Fibroblast of skin of right quadriceps (primary cell): ENCODE measurements around the gene SEPTIN2.
"Not testable (repeated sequence)": the region's sequence is repeated elsewhere in the genome, so short reads cannot be mapped to it uniquely, and the experiment has no call there.

Experiments used
- DNase-seq: peaks from one replicate; pipeline ENCODE4 v3.0.0-alpha.2; 2013

SEPTIN2 gene

GRCh38 chr2:241288324-241288888 lies 27.3 kb upstream of the SEPTIN2 start:
- no peak for DNase-seq

- no peak for DNase-seq
These were observed 26.7 kb upstream of the SEPTIN2 start for GRCh38 chr2:241289053-241289452.

GRCh38 chr2:241289597-241289996 lies 26.1 kb upstream of the SEPTIN2 start:
- no peak for DNase-seq

DNA sequence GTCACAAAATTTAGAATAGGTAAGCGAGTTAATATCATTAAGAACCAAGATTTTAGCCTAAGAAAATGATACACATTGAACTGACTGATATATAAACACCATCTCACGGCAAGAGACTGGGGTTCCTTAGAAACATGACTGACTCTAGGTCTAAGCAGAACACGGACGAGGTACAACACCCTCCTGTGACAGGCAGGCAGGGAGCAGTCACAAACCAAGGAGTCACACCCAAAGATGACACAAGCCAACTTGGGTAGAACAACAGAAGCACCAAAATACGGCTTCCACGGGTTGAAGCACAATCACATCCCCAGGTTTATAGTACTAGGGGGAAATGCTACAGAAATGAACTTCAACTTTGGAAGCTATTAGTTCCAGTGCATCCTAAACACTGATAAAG lies 24.6 kb upstream of the SEPTIN2 start:
- no peak for DNase-seq

GRCh38 chr2:241291977-241292376 lies 23.7 kb upstream of the SEPTIN2 start:
- DNase-seq = no peak

DNA sequence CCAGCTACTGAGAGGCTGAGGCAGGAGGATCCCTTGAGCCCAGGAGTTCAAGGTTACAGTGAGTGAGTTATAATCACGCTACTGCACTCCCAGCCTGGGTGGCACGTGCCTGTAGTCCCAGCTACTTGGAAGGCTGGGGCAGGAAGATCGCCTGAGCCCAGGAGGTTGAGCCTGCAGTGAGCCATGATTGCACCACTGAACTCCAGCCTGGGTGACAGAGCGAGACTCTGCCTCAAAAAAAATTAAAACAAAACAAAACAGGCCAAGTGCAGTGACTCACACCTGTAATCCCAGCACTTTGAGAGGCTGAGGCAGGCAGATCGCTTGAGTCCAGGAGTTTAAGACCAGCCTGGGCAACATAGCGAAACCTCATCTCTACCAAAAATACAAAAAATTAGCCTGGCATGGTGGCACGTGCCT lies 22.3 kb upstream of the SEPTIN2 start:
- DNase-seq = not testable (repeated sequence)

DNA sequence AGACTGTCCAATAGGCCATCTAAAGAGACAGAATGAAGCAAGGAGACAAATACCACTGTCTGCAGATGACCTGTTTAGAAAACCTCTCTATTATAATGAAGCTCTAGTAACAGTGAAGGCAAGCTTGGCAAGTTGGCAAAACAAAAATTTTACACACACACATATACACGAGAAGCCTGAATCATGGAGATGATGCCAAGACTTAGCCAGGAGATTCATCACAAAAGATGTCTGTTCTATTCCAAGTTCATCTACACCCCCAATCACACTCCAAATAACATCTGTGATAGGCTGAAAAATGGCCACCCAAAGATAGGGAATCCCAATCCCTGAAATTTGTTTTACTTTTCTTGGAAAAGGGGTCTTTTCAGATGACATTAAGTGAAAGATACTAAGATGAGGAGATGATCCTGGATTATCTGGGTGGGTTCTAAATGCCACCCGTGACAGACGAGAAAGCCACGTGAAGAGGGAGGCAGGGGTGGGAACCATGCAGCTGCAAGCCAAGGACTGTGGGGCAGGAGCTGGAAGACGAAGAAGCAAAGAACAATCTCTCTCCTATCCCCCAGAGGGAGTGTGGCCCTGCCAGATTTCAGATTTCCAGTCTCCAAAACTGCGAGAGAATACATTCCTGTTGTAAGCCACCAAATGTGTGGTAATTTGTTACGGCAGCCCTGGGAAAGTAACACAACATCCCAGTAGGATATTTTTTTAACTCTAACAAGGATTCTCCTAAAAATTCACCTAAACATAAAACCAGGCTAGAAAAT lies 20.2 kb upstream of the SEPTIN2 start:
- no peak for DNase-seq

- DNase-seq = no peak
These were observed 19.0 kb upstream of the SEPTIN2 start for GRCh38 chr2:241296767-241297166.

DNA sequence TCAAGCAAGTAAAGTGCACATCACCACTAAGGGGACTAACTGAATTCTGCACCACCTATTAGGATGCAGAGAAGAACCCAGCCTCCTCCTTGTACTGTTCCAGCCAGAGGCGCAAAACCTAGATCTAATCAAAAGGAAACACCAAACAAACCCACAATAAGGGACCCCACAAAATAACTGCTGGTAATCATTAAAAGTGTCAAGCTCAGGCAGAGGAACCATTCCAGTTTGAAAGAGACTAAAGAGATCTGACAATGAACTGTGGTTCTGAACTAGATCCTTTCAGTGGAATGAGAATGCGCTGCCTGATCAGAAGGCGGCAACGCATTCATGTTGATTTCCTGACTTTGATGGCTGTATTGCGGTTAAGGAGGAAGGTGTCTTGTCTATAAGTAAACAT lies 17.1 kb upstream of the SEPTIN2 start:
- no peak for DNase-seq

DNA sequence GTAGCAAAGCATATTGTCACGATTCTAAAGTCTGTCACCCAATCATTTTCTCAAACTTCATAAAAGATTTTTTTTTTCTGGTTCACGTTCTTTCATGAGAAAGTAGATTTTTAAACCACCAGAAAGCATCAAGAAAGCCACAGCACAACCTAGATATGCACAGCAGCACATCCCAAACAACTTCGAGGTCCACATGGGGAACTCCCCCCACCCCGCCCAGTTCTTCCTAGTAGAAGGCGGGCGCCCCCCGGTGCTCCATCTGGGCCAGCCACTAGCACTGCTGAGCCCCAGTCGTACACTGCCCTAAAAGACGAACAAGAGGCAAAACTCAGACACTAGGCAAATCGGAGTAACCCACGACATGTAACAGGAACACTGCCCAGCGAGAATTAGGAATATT lies 15.7 kb upstream of the SEPTIN2 start:
- no peak for DNase-seq

DNA sequence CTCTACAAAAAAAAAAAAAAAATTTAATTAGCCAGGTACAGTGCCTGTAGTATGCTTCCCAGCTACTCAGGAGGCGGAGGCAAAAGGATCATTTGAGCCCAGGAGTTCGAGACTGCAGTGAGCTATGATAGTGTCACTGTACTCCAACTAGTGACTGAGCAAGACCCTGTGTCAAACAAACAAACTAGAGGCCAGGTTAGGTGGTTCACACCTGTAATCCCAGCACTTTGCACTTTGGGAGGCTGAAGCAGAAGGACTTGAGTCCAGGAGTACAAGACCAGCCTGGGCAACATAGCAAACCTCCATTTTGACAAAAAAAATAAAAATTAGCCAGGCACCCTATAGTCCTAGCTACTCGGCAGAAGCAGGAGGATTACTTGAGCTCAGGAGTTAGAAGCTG lies 13.6 kb upstream of the SEPTIN2 start:
- DNase-seq = no peak

- no peak for DNase-seq
These were observed 12.7 kb upstream of the SEPTIN2 start for GRCh38 chr2:241302759-241303651.

- DNase-seq = no peak
These were observed 11.6 kb upstream of the SEPTIN2 start for GRCh38 chr2:241304039-241304670.

GRCh38 chr2:241307055-241307454 lies 8.7 kb upstream of the SEPTIN2 start:
- DNase-seq = no peak

GRCh38 chr2:241308267-241308666 lies 7.5 kb upstream of the SEPTIN2 start:
- DNase-seq = peak; percentile 9

DNA sequence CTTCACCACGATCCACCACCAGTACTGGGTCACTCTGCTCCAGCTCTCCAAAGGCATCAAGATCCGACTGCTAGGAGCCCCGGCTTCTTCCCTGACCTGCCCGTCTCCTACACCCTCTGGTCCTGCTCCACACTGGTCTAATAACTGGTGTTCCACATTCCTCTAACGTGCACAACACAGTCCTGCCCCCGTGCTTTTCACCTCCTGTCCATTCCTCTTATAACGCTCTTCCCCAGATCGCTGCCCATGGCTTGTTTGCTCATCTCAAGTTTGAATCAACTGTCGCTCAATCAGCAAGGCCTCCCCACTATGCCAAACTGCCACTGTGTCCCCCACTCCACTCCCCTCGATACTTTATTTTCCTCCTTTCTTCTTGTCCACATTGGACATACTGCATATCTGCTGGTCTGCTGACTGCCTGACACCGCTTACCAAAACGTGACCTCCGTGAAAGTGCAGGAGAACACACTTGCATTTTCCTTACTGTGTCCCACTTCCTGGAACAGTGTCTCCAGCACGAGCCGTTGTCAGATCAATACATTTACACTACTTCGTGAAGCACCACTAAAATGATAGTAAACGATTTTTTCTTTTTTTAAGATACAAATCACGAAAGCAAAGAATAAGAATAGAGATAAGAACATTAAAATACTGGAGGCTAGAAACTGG lies 6.8 kb upstream of the SEPTIN2 start:
- no peak for DNase-seq

DNA sequence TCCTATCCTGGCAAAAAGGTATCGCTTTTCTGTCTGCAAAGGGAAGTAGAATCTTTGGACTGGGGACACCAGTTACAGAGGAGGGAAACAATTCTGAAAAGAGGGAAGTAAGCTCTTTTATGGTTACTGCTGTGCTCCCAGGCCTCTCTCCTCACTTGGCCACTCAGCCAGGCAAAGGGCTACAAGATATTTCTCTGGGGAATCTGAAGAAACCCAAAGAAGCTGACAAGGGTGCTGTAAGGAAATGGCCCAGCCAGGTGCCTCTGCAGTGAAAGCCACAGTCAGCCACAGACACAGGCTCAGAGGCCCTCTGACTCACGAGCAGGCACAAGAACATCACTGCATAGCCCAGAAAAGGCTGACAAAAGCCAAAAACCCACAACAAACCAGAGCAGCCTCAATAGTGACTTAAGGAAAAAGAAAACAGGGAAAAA lies 6.0 kb upstream of the SEPTIN2 start:
- peak; percentile 24 for DNase-seq

- no peak for DNase-seq
These were observed 4.7 kb upstream of the SEPTIN2 start for GRCh38 chr2:241310917-241311566.

DNA sequence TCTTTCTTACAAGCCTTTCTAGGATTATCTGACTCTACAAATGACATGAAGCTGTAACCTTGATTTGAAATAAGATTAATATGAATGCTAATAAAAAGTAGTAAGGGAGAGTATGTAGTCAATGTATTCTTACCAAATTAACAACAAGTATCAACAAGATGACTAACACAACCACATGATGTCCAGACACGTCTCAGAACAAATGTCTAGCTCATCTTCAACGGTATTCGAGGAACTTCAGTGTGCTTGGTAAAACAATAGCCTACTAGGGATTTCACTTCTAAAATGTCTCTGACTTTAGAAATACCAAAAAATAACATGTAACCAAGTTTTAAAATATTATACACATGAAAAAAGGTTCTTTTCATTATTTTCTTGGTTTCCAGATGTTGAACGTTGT lies 3.6 kb upstream of the SEPTIN2 start:
- peak; percentile 44 for DNase-seq

GRCh38 chr2:241313543-241314095 lies 2.1 kb upstream of the SEPTIN2 start:
- DNase-seq = no peak

DNA sequence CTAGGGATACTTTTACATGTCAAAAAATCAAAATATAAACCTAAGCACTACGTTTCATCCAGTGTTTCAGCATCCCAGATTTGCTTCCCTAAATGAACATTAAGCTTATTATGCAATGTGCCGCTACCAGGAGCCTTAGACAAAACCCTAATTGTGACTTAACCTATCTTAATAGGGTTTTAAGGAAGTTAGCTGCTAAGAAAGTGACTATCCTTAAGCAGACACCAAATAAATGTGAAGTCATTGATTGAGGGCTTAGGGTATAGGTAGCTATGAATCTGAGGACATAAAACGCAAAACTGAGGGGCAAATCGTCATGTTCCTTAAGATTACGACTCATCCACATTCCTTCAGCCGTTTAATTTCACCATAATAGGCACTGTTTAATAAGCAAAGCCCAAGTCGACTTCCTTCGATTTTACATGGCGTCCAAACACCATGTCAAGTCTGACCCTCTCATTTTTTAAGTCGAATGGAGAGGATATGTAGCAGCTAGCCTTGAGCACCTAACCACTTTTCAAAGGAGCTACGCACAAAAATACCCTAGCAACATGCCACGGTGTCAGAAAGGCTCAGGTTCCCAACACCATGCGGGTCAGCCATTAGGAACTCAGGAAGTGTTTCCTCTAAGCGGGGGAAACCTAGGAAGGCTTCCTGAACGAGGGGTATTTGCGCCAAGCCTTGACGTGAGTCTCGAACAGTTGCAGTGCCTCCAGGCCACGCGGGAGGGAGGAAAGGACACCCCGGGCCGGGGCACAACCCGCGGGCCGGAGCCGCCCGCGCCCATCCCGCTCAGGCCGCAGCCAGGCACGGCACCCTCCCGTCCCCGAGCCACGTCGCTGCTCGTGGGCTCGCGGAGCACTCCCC lies 1.3 kb upstream of the SEPTIN2 start:
- peak; percentile 53 for DNase-seq
